PC-3 (cell line): ENCODE data around the gene ACY1.

Source experiments
- EZH2 ChIP-seq: fragments of 300-600 bp; sonication (generic); IDR thresholded peaks from one replicate; pipeline ENCODE4 v1.6.1; 2017; ENCODE audit warnings: antibody characterized with exemption, mild to moderate bottlenecking, low read length; ENCODE audit not compliant: unreplicated experiment
- EZH2phosphoT487 ChIP-seq: fragments of 300-600 bp; sonication (generic); IDR thresholded peaks from 2 replicates; pipeline ENCODE4 v1.6.1; 2018; ENCODE audit warnings: mild to moderate bottlenecking, antibody characterized with exemption, low read length, borderline replicate concordance
- TF ChIP-seq, protein P1 (sequence below): fragments of 300-600 bp; sonication (generic); conservative IDR thresholded peaks from 2 replicates; pipeline ENCODE4 v1.5.1; 2017; ENCODE audit warnings: antibody characterized with exemption, low read depth, mild to moderate bottlenecking, low read length

DNA sequence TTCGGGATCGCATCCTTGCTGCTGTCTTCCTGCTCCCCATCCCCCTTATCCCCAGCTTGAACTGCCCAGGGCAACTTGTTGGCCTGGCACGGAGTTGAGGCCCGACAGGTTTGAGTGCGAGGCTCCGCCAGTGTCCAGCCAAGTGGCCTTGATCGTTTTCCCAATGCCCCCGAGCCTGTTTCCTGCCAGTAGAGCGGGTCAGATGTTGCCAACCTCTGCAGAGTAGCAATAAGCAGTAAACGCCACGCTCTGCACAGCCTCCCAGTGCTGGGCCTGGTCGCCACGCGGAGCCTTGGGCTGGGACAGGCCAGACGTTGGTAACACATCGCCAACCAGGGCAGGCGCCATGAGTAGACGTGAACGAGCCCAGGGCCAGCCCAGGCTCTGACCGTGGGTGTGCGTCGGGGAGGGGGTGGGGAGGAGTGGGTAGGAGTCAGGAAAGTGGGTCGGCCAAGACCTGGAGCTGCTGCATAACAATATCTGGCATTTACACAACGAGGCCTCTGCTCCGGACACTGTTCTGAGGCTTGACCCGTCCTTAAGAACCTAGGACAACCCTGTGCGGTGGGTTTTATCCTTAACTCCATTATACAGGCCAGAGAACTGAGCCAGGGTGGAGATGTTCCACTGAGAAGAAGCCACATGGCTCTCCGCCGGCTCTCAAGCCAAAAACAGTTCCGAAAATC, 8.9 kb upstream of the ACY1 start:
- TF ChIP-seq, protein P1, sequence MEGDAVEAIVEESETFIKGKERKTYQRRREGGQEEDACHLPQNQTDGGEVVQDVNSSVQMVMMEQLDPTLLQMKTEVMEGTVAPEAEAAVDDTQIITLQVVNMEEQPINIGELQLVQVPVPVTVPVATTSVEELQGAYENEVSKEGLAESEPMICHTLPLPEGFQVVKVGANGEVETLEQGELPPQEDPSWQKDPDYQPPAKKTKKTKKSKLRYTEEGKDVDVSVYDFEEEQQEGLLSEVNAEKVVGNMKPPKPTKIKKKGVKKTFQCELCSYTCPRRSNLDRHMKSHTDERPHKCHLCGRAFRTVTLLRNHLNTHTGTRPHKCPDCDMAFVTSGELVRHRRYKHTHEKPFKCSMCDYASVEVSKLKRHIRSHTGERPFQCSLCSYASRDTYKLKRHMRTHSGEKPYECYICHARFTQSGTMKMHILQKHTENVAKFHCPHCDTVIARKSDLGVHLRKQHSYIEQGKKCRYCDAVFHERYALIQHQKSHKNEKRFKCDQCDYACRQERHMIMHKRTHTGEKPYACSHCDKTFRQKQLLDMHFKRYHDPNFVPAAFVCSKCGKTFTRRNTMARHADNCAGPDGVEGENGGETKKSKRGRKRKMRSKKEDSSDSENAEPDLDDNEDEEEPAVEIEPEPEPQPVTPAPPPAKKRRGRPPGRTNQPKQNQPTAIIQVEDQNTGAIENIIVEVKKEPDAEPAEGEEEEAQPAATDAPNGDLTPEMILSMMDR: peak; percentile 7; the same call in 1 of the 2 replicates
- TF ChIP-seq EZH2 (no peak), EZH2phosphoT487 (no peak)
